ENCODE results near the gene PCBP4.

- TF ChIP-seq CTCF (IDR thresholded peaks at IDR 0.05; ENCODE audit: insufficient read depth, low read length, poor library complexity, severe bottlenecking) (no peak), EZH2phosphoT487 (conservative IDR thresholded peaks at IDR 0.05; ENCODE audit: low read length) (no peak)
These were observed 19.0 kb upstream of the PCBP4 start for GRCh38 chr3:51986010-51986947.
